ENCODE results near the gene ACBD5. TPM values are rescaled to one million over a fixed set of nuclear protein-coding genes. Genes with fewer than 3 reads are reported as not detected.

Gene ACBD5
- total and polyA plus RNA-seq, 11 donors: 28.3 to 86.0 (median 71.6) TPM

DNA sequence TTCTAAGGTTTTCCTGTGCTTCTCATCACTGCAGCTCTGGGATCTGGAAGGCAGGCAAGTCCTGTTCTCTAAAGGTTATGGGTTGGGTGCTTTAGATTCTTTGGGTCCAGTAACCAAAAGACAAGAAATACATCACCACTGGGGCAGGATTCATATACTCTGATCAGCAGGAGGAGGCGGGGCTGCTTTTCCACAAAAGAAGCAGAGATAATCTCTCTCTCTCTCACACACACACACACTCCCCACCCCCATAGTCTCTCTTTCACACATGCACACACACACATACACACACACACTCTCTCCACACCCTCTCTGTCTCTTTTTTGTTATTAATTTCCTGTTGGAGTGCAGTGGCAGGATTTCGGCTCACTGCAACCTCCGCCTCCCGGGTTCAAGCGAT is 13.0 kb upstream of the ACBD5 start:
- intact Hi-C loops (cut with DNase I): no loop called here
- no peak overlapping the region for H3K27ac ChIP-seq
- H3K27me3 ChIP-seq: peaks cover 0 to 9% (median 0%) of the 10 kb centered on the region in 9 donors
- TF ChIP-seq, protein P1, sequence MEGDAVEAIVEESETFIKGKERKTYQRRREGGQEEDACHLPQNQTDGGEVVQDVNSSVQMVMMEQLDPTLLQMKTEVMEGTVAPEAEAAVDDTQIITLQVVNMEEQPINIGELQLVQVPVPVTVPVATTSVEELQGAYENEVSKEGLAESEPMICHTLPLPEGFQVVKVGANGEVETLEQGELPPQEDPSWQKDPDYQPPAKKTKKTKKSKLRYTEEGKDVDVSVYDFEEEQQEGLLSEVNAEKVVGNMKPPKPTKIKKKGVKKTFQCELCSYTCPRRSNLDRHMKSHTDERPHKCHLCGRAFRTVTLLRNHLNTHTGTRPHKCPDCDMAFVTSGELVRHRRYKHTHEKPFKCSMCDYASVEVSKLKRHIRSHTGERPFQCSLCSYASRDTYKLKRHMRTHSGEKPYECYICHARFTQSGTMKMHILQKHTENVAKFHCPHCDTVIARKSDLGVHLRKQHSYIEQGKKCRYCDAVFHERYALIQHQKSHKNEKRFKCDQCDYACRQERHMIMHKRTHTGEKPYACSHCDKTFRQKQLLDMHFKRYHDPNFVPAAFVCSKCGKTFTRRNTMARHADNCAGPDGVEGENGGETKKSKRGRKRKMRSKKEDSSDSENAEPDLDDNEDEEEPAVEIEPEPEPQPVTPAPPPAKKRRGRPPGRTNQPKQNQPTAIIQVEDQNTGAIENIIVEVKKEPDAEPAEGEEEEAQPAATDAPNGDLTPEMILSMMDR (IDR thresholded peaks at IDR 0.05): no peak
- TF ChIP-seq POLR2A (IDR thresholded peaks at IDR 0.05): no peak
- no peaks in the 10 kb centered on the region for H3K9me3 ChIP-seq
- no peak for DNase-seq
- H3K36me3 ChIP-seq: no peaks in the 10 kb centered on the region
- H3K4me1 ChIP-seq: peaks cover 0 to 10% (median 3%) of the 10 kb centered on the region in 12 donors
- ATAC-seq: no peak
- WGBS, 4 donors: 74 to 80% (median 77%) methylated on average over 5 of the region's 5 CpGs
- no peak overlapping the region for H3K4me3 ChIP-seq

DNA sequence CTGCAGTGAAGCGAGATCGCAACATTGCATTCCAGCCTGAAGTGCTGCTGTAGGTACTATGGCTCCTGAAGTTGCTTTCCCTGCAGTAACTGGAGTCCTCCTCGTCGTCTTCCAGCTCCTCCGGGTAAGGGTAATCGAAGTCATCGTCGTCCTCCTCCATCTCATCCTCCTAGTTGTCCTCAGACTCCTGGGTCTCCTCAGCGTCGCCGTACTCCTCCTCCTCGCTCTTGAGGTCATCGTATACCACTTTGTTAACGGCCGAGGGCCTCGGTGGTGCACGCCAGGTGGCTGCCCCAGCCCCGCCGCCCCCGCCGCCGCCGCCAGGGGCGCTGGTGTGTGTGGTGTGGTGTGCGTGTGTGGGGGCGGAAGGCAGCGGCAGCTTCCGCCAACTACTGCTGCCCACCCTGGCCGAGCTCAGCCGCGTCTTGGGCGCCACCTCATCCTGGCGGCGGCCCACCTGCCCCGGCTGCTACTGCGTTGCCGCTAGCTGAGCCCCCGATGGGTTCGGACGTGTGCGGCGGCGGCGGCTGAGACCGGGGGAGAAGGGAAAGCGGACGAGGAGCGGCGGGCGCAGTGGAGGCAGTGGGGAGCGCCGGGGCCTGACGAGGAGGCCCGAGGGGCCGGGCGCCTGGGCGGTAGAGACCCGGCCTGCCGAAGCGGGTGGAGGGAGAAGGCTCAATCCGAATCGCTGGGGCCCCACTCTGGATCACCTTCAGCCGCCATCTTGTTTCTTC is 11.8 kb upstream of the ACBD5 start:
- ATAC-seq (peak; percentile 76 to 99 (median 98)), DNase-seq (peak; percentile 66 to 88 (median 78))
- 11 to 25% (median 17%) methylated on average over 56 to 63 of the region's 63 CpGs for WGBS, 4 donors
- H3K4me3 ChIP-seq: peak overlapping the region; percentile 24 to 79 (median 68)
- intact Hi-C loops (cut with DNase I): no loop called here
- peak in 1 of 2 donors; percentile 36 for TF ChIP-seq POLR2A (IDR thresholded peaks at IDR 0.05)
- TF ChIP-seq, protein P1 (IDR thresholded peaks at IDR 0.05): peak; percentile 69 to 96 (median 82)
- H3K27ac ChIP-seq: peak overlapping the region in 11 of 12 donors; percentile 69 to 90 (median 82)
- H3K4me1 ChIP-seq: peaks cover 0 to 20% (median 4%) of the 10 kb centered on the region in 12 donors
- H3K36me3 ChIP-seq: no peaks in the 10 kb centered on the region
- no peaks in the 10 kb centered on the region for H3K9me3 ChIP-seq
- H3K27me3 ChIP-seq: no peaks in the 10 kb centered on the region

DNA sequence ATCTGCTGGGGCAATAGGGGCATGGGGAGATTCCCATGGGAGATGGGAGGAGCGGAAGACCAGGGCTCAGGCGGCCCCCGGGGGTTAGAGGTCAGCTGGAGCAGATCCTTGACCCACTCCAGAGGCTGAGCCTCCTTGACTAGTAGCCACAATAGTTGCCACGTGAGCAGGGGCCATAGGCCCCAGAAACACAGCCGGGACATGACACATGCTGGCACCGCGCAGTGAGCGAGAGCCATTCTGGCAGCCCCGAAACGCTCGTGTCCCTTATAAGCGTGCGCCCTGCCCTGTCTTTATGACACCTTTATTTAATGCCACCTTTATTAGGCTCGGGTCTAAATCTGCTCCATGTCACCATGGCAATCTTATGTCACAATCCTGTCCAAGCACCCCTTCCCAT is 11.0 kb upstream of the ACBD5 start:
- Histone ChIP-seq H3K36me3 (no peaks in the 10 kb centered on the region), H3K27ac (no peak overlapping the region), H3K4me3 (no peak overlapping the region), H3K4me1 (peaks cover 0 to 20% (median 4%) of the 10 kb centered on the region in 12 donors), H3K27me3 (no peaks in the 10 kb centered on the region), H3K9me3 (no peaks in the 10 kb centered on the region)
- ATAC-seq: no peak
- intact Hi-C loops (cut with DNase I): no loop called here
- 96 to 97% (median 97%) methylated on average over 11 to 14 of the region's 14 CpGs for WGBS, 4 donors
- DNase-seq: no peak
- TF ChIP-seq POLR2A (IDR thresholded peaks at IDR 0.05): no peak
- TF ChIP-seq, protein P1 (IDR thresholded peaks at IDR 0.05): no peak

DNA sequence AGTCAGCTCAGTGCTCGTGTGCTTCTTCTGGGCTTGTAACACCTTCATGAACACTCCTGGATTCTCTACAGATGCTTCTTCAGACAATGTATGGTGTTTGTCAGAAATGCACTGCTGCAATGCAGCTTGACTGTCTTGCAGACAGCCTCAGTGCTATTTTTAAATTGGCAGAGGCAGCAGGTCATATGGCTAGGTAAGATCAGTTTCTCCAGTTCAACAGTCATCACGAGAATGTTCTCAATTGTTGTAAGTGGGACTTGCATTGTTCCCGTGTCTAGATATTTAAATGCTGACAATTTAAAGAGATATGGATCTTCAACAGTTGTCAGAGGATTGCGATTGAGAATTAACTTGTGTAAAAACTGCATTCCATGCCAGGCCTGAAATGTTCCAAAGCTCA is 7.6 kb upstream of the ACBD5 start:
- peaks cover 0 to 21% (median 10%) of the 10 kb centered on the region in 12 donors for H3K4me1 ChIP-seq
- 46 to 60% (median 57%) methylated on average over 4 of the region's 4 CpGs for WGBS, 4 donors
- DNase-seq (no peak), ATAC-seq (no peak)
- TF ChIP-seq POLR2A (IDR thresholded peaks at IDR 0.05): no peak
- TF ChIP-seq, protein P1 (IDR thresholded peaks at IDR 0.05): no peak
- intact Hi-C loops (cut with DNase I): loop anchor here in 1 of 10 donors (10.0 kb wide), 1 partner anchor 257 kb away; the partner anchor contains the start of gene RAB18
- H3K4me3 ChIP-seq: no peak overlapping the region
- H3K27me3 ChIP-seq: no peaks in the 10 kb centered on the region
- H3K9me3 ChIP-seq: no peaks in the 10 kb centered on the region
- H3K27ac ChIP-seq: peak overlapping the region in 1 of 12 donors; percentile 45
- H3K36me3 ChIP-seq: no peaks in the 10 kb centered on the region

All from heart left ventricle (tissue), 16 donors.